Cardiac fibroblast (primary cell): Measurements from ENCODE around the gene XRN2.

ENCODE experiments used
- DNase-seq, 2 donors: peaks; one replicate each; pipeline versions ENCODE4 v3.0.0 to v3.0.0-alpha.2; 2010; ENCODE audit warnings: low read depth in 2 of 2
- H3K4me3 ChIP-seq, 2 donors: replicated peaks in 1 of 2; 1 replicate in 1 of 2; 2 replicates in 1 of 2; pipeline ENCODE4 v1.5.1; 2011; ENCODE audit warnings: low read depth in 2 of 2, low read length in 2 of 2, mild to moderate bottlenecking in 2 of 2, moderate library complexity in 1 of 2
- CTCF ChIP-seq: IDR thresholded peaks from one replicate; pipeline ENCODE4 v1.5.1; 2011; ENCODE audit warnings: low read depth, mild to moderate bottlenecking, low read length, inconsistent platforms

Gene XRN2

GRCh38 chr20:21303061-21303871 is at the start of gene XRN2:
TSS of gene XRN2 (plus strand) at chr20:21303331. CDS start at chr20:21303399, 68 bp downstream.
- H3K4me3 ChIP-seq: peak within 1 kb of the TSS; percentile 72 to 82
- no peak for TF ChIP-seq CTCF
- peak; percentile 96 for DNase-seq

GRCh38 chr20:21257192-21257591 is 45.9 kb upstream of the XRN2 start:
- TF ChIP-seq CTCF: no peak
- DNase-seq: no peak
- no peak overlapping the region for H3K4me3 ChIP-seq

- DNase-seq: no peak
- TF ChIP-seq CTCF: no peak
- H3K4me3 ChIP-seq: no peak overlapping the region
Observed at GRCh38 chr20:21258411-21258810, 44.7 kb upstream of the XRN2 start.

- no peak for TF ChIP-seq CTCF
- no peak for DNase-seq
- no peak overlapping the region for H3K4me3 ChIP-seq
Observed at GRCh38 chr20:21259346-21259745, 43.8 kb upstream of the XRN2 start.

- TF ChIP-seq CTCF: no peak
- DNase-seq: no peak
Observed at GRCh38 chr20:21262812-21263211, 40.3 kb upstream of the XRN2 start.

GRCh38 chr20:21265261-21266190 is 37.6 kb upstream of the XRN2 start:
- TF ChIP-seq CTCF: no peak
- no peak for DNase-seq
- H3K4me3 ChIP-seq: no peak overlapping the region

More at GRCh38 chr20:21262812-21263211, 40.3 kb upstream of the XRN2 start:
- no peak overlapping the region for H3K4me3 ChIP-seq
